HG03354 (cell line): ENCODE measurements around the gene ANKRD33B.

Source experiments
- ATAC-seq: cut with Tn5 transposase; IDR thresholded peaks from one replicate; pipeline ENCODE4 v1.9.1; 2021; ENCODE audit warnings: mild to moderate bottlenecking; ENCODE audit not compliant: unreplicated experiment, poor library complexity, severe bottlenecking

ANKRD33B gene

GRCh38 chr5:10576121-10576789 lies 12.4 kb downstream of the ANKRD33B start:
- ATAC-seq: no peak

DNA sequence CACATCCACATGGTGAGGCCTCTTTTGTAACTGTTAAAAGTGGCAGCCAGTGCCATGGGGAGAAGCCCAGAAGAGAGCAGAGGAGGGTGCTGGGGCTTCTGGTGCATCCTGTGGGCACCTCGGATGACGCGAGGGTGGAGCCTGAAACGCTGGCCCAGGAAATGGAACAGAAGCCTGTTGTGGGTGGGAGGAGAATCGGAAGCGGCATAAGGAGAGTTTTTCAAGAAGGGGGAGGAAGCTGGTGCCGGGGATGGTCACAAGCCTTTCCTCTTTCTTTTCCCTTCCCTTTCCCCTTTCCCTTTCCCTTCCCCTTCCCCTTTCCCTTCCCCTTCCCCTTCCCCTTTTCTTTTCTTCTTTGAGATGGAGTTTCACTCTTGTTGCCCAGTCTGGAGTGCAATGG lies 12.9 kb downstream of the ANKRD33B start:
- ATAC-seq: no peak

DNA sequence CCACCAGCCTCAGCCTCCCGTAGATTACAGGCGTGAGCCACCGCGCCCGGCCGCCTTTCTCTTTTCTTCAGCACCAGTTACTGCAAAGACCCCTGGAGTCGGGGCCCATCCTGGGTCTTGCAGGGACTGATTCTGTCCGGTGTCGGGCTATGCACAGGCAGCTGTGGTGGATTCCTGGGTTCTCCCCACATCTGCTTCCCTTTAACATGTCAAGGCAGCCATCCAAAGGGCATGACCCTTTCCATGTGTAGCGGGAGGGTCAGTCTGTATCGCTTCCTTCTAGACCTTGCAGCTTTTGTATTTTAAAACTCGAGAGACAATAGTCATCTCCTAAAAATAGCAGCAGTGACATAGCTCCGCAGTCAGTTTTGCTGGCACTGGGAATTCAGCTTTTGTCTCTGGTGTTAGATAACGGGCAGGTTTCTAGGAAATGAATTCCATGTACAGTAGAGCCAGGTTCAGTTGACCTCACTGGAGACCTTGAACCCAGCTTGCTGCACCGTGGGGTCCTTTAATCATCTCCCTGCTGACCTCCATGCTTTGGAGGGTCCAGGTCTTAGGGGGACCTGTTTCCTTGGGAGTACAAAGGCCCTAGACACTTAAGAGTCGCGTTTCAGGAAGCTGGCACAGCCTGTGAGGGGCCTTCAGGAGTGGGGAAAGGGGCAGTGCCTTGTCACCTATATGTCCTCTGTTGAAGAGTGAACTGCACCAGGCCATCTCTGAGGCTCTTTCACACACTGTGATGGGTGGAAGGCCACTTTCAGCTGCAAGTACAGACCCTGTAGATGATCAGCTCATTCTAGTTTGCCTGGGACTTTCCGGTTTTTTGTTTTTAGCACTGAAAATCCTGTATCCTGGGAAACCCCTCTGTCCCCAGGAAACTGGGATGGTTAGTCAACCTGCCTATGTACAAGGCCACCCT lies 13.8 kb downstream of the ANKRD33B start:
- ATAC-seq: peak; percentile 60

DNA sequence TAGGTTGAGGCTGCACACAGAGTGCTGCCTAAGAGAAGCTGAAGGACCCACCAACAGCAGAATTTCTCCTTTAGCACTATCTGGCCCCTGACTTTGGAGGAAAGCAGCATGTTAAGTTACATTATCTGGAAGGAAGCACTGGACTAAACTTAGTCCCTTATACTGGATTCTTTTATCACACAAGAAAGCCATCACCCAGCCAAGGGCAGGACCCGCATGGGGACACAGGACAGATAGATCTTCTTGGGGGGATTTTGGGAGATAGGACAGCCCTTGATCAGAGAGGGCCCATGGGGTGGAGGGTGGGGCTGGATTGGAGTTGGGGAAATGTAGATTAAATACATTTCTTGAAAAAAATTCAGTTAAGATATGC lies 14.4 kb downstream of the ANKRD33B start:
- peak; percentile 3 for ATAC-seq

- peak; percentile 62 for ATAC-seq
These were observed 15.0 kb downstream of the ANKRD33B start for GRCh38 chr5:10578869-10579268.

DNA sequence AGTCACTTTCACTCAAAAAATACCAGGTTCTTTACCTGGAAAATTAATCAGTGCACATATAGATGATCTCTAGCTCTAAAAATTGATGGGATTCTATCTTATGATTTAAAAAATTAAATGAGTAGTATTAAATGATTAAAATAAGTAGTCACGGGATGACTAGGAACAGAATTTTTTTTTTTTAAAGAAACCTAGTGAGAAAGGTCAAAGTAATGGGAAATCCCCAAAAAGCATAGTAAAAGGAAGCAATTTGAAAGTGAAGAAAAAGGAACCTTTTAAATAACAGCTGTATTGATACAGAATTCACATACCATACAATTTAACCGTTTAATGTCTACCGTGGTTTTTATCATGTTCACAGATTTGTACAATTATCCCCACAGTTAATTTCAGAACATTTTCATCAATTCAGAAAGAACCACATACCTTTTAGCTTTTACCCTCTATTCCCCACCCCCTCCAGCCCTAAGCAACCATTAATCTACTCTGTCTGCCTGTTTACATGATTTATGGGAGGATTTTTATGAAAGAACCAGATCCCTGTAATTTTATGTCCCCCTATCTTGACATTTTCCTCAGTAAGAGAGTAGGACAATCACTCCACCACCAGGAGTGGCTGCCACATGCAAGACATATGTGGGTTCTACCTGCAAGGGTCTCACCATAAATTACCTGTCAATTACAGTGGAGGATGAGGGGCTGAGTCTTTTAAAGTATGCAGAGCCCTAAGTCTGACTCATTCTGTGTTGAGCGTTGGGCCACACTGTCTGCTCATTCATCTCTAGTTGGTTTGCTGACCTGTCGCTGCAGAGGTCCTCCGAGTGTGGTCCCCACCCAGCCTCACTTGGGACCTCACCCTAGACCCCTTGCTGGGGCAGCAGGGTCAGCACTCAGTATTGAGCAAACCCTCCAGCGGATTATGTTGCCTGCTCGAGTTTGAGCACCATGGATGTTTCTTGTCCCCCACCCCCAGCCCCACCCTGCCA lies 16.0 kb downstream of the ANKRD33B start:
- peak; percentile 25 for ATAC-seq

GRCh38 chr5:10580531-10581423 lies 16.9 kb downstream of the ANKRD33B start:
- ATAC-seq: no peak

GRCh38 chr5:10581424-10581748 lies 17.5 kb downstream of the ANKRD33B start:
- ATAC-seq: no peak

- no peak for ATAC-seq
These were observed 18.1 kb downstream of the ANKRD33B start for GRCh38 chr5:10581867-10582511.

DNA sequence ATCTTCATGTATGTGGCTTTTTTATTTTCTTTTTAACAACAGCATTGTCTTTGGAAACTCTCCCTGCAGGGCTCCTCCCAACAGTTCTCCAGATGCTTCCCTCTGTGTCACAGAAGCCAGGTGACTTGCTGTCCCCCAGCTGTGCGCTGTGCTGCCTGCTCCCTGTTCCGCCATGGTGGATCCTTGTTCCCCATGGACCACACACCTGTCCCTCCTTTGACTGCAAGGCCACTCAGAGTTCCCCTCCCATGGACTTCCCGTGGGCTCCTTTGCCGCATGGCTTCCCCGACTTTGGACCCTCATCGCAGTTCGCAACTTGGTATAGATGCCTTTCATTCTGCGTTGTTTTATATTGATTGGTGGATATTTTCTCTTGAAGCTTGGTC lies 18.6 kb downstream of the ANKRD33B start:
- ATAC-seq: no peak

GRCh38 chr5:10583663-10584572 lies 20.0 kb downstream of the ANKRD33B start:
- no peak for ATAC-seq

- no peak for ATAC-seq
These were observed 21.0 kb downstream of the ANKRD33B start for GRCh38 chr5:10584714-10585517.

DNA sequence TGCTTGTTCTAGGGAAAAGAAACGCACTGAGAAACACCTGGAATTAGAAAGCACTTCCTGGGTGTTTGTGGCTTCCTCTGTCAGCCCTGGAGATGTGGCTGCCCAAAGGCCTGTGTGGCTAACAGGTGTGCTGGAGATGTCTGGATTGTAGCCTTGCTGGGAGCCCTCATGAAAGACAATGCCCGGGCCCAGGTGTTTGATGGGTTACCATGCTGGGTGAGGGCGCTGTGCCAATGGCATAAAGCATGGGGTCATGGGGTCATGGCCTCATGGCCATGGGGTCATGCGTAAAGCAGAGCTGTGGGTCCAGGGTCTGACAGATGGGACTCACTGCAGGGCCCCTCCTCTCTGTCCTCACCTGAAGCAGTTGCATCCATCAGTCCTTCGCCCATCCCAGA lies 21.6 kb downstream of the ANKRD33B start:
- ATAC-seq: no peak

DNA sequence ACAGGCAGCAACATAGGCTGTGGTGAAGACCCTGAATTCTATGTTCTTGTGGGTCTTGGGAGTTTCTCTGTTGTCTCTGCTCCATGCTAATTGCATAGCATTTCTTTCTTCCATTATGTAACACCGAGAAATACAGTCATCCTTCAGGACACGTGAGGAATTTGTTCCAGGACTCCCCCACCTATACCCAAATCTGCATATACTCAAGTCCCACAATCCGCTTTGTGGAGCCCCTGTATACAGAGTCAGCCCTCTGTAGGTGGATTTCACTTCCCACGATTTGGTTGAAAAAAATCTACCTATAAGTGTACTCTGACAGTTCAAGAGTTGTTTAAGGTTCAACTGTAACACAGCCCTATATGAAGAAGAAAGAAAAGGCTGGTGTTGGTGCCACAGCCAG lies 22.1 kb downstream of the ANKRD33B start:
- no peak for ATAC-seq

- ATAC-seq: no peak
These were observed 22.7 kb downstream of the ANKRD33B start for GRCh38 chr5:10586555-10586954.

GRCh38 chr5:10588109-10588775 lies 24.4 kb downstream of the ANKRD33B start:
- no peak for ATAC-seq
